Astrocyte (in vitro differentiated cells and primary cell): Measurements from ENCODE around the gene CD276. TPM values are rescaled to one million over a fixed set of nuclear protein-coding genes. Genes with fewer than 3 reads are reported as not detected.

Experiments
- DNase-seq: peaks from one replicate; pipeline ENCODE4 v3.0.0-alpha.2; 2010; ENCODE audit warnings: low read depth
- FAIRE-seq: peaks from 2 replicates; lab custom pipeline; 2011; peaks lifted over from hg19 to GRCh38; lab: Jason Lieb, UNC
- H2AFZ ChIP-seq: 2 replicates; pipeline ENCODE4 v1.6.0; 2012; ENCODE audit warnings: low read depth, low read length, inconsistent platforms
- H3K27ac ChIP-seq: 2 replicates; pipeline ENCODE4 v1.5.1; 2011; ENCODE audit warnings: low read depth, low read length, inconsistent platforms
- H3K27me3 ChIP-seq: 2 replicates; pipeline ENCODE4 v1.6.0; 2011; ENCODE audit warnings: low read length, inconsistent platforms; ENCODE audit not compliant: insufficient read depth
- H3K36me3 ChIP-seq: 2 replicates; pipeline ENCODE4 v1.5.1; 2011; ENCODE audit warnings: low read length, inconsistent platforms; ENCODE audit not compliant: insufficient read depth
- H3K4me1 ChIP-seq: 2 replicates; pipeline ENCODE4 v1.5.1; 2011; ENCODE audit warnings: low read length, inconsistent platforms; ENCODE audit not compliant: insufficient read depth
- H3K4me2 ChIP-seq: 2 replicates; pipeline ENCODE4 v1.6.0; 2012; ENCODE audit warnings: low read length, inconsistent platforms
- H3K4me3 ChIP-seq: 2 replicates; pipeline ENCODE4 v1.5.1; 2011; ENCODE audit warnings: low read depth, mild to moderate bottlenecking, low read length, inconsistent platforms; ENCODE audit not compliant: insufficient read depth
- H3K79me2 ChIP-seq: 2 replicates; pipeline ENCODE4 v1.6.0; 2012; ENCODE audit warnings: mild to moderate bottlenecking, low read length, inconsistent platforms; ENCODE audit not compliant: insufficient read depth
- H3K9ac ChIP-seq: 2 replicates; pipeline ENCODE4 v1.6.0; 2012; ENCODE audit warnings: mild to moderate bottlenecking, low read length, inconsistent platforms
- H3K9me3 ChIP-seq: 2 replicates; pipeline ENCODE4 v1.5.1; 2012; ENCODE audit warnings: low read depth, mild to moderate bottlenecking, low read length, inconsistent platforms; ENCODE audit not compliant: insufficient read depth
- H4K20me1 ChIP-seq: 2 replicates; pipeline ENCODE4 v1.6.0; 2012; ENCODE audit warnings: low read length, inconsistent platforms; ENCODE audit not compliant: insufficient read depth
- H3K27ac Mint-ChIP-seq: one replicate; pipeline ENCODE4 v1.8.0; 2021; ENCODE audit warnings: mild to moderate bottlenecking, mixed read lengths; ENCODE audit not compliant: unreplicated experiment
- H3K27me3 Mint-ChIP-seq: one replicate; pipeline ENCODE4 v1.8.0; 2021; ENCODE audit warnings: low read depth, mixed read lengths; ENCODE audit not compliant: unreplicated experiment
- H3K36me3 Mint-ChIP-seq: one replicate; pipeline ENCODE4 v1.8.0; 2021; ENCODE audit warnings: low read depth, mixed read lengths; ENCODE audit not compliant: unreplicated experiment
- H3K4me1 Mint-ChIP-seq: one replicate; pipeline ENCODE4 v1.8.0; 2021; ENCODE audit warnings: low read depth, mixed read lengths; ENCODE audit not compliant: unreplicated experiment
- H3K4me3 Mint-ChIP-seq: one replicate; pipeline ENCODE4 v1.8.0; 2021; ENCODE audit warnings: mild to moderate bottlenecking, moderate library complexity, mixed read lengths; ENCODE audit not compliant: unreplicated experiment
- H3K9me3 Mint-ChIP-seq: one replicate; pipeline ENCODE4 v1.8.0; 2021; ENCODE audit warnings: mild to moderate bottlenecking, mixed read lengths; ENCODE audit not compliant: unreplicated experiment
- CTCF ChIP-seq: IDR thresholded peaks from 2 replicates; pipeline ENCODE4 v1.5.1; 2011; ENCODE audit warnings: low read depth, mild to moderate bottlenecking, inconsistent platforms, low read length, moderate library complexity; ENCODE audit not compliant: insufficient read depth
- EZH2 ChIP-seq: IDR thresholded peaks from 2 replicates; pipeline ENCODE4 v1.6.1; 2012; ENCODE audit warnings: mild to moderate bottlenecking, low read length, inconsistent platforms; ENCODE audit not compliant: insufficient read depth
- total RNA-seq: library from RNA; stranded (reverse); gene quantifications from 2 replicates; pipeline ENCODE4 v1.2.1, GENCODE V29; 2021

The CD276 gene
- total RNA-seq, 1 donor from 2014 or later, result 225 TPM

GRCh38 chr15:73755946-73756345 is 71.8 kb downstream of the CD276 start:
- H3K4me1 Mint-ChIP-seq, result peaks cover 8% of the 10 kb centered on the region
- no peak for FAIRE-seq

GRCh38 chr15:73756390-73756789 is 72.2 kb downstream of the CD276 start:
- no peaks in the 10 kb centered on the region for H3K4me1 ChIP-seq
- peaks cover 2% of the 10 kb centered on the region for H4K20me1 ChIP-seq
- Mint-ChIP-seq H3K4me1 (peaks cover 8% of the 10 kb centered on the region), H3K4me3 (no peak overlapping the region), H3K9me3 (peaks cover 1% of the 10 kb centered on the region), H3K36me3 (no peaks in the 10 kb centered on the region), H3K27ac (no peak overlapping the region), H3K27me3 (peaks cover 30% of the 10 kb centered on the region)
- no peaks in the 10 kb centered on the region for H3K79me2 ChIP-seq
- no peak overlapping the region for H3K27ac ChIP-seq
- FAIRE-seq (no peak), DNase-seq (no peak)
- H3K36me3 ChIP-seq, result no peaks in the 10 kb centered on the region
- peaks cover 32% of the 10 kb centered on the region for H3K27me3 ChIP-seq
- no peak overlapping the region for H3K9ac ChIP-seq
- H3K9me3 ChIP-seq, result no peaks in the 10 kb centered on the region
- H3K4me3 ChIP-seq, result no peak overlapping the region
- no peak for TF ChIP-seq EZH2
- TF ChIP-seq CTCF, result no peak
- no peak overlapping the region for H3K4me2 ChIP-seq
- H2AFZ ChIP-seq, result no peak overlapping the region

More at GRCh38 chr15:73755946-73756345, 71.8 kb downstream of the CD276 start:
- DNase-seq, result no peak
- H3K79me2 ChIP-seq, result no peaks in the 10 kb centered on the region
- H4K20me1 ChIP-seq, result peaks cover 5% of the 10 kb centered on the region
- no peaks in the 10 kb centered on the region for H3K4me1 ChIP-seq
- no peak overlapping the region for H3K4me2 ChIP-seq
- peaks cover 1% of the 10 kb centered on the region for H3K9me3 Mint-ChIP-seq
- H3K9me3 ChIP-seq, result no peaks in the 10 kb centered on the region
- no peak overlapping the region for H3K4me3 Mint-ChIP-seq
- no peak overlapping the region for H3K27ac ChIP-seq
- no peak overlapping the region for H3K4me3 ChIP-seq
- H3K27me3 Mint-ChIP-seq, result peaks cover 35% of the 10 kb centered on the region
- no peak overlapping the region for H3K9ac ChIP-seq
- no peak overlapping the region for H2AFZ ChIP-seq
- peaks cover 27% of the 10 kb centered on the region for H3K27me3 ChIP-seq
- H3K27ac Mint-ChIP-seq, result no peak overlapping the region
- TF ChIP-seq EZH2, result no peak
- no peak for TF ChIP-seq CTCF
- no peaks in the 10 kb centered on the region for H3K36me3 Mint-ChIP-seq
- H3K36me3 ChIP-seq, result no peaks in the 10 kb centered on the region

GRCh38 chr15:73756947-73757513 is 72.8 kb downstream of the CD276 start:
- FAIRE-seq (no peak), DNase-seq (no peak)
- H3K27me3 ChIP-seq, result peaks cover 35% of the 10 kb centered on the region
- no peaks in the 10 kb centered on the region for H3K36me3 ChIP-seq
- Mint-ChIP-seq H3K4me1 (peaks cover 8% of the 10 kb centered on the region), H3K4me3 (no peak overlapping the region), H3K27ac (no peak overlapping the region), H3K36me3 (no peaks in the 10 kb centered on the region), H3K27me3 (peaks cover 29% of the 10 kb centered on the region), H3K9me3 (peaks cover 1% of the 10 kb centered on the region)
- H4K20me1 ChIP-seq, result no peaks in the 10 kb centered on the region
- H3K79me2 ChIP-seq, result no peaks in the 10 kb centered on the region
- TF ChIP-seq EZH2, result no peak
- no peak for TF ChIP-seq CTCF
- no peak overlapping the region for H3K9ac ChIP-seq
- no peak overlapping the region for H3K4me3 ChIP-seq
- no peak overlapping the region for H3K4me2 ChIP-seq
- H2AFZ ChIP-seq, result no peak overlapping the region
- H3K27ac ChIP-seq, result no peak overlapping the region
- no peaks in the 10 kb centered on the region for H3K4me1 ChIP-seq
- no peaks in the 10 kb centered on the region for H3K9me3 ChIP-seq
